H1 (cell line): ENCODE results near the gene SRR. TPM values are rescaled to one million over a fixed set of nuclear protein-coding genes. Genes with fewer than 3 reads are reported as not detected.

Source experiments
- CTCF ChIA-PET: fragments of 300-600 bp; sonication (Branson Sonifier 250); formaldehyde crosslinking; loops from one replicate; lab custom pipeline; 2021; ENCODE audit not compliant: partially characterized antibody; lab: Charles Lee
- POLR2A ChIA-PET: fragments of 300-600 bp; sonication (Branson Sonifier 250); formaldehyde crosslinking; loops from one replicate; lab custom pipeline; 2021; ENCODE audit warnings: inconsistent platforms; ENCODE audit not compliant: partially characterized antibody; lab: Charles Lee
- DNase-seq, 2 experiments: peaks; one replicate each; pipeline versions ENCODE4 v3.0.0 to v3.0.0-alpha.2; 2010 to 2022; ENCODE audit warnings: low spot score in 2 of 2, low read depth in 1 of 2, mixed read lengths in 1 of 2
- FAIRE-seq: peaks from 2 replicates; lab custom pipeline; 2011; peaks lifted over from hg19 to GRCh38; lab: Jason Lieb, UNC
- H2AFZ ChIP-seq: 2 replicates; pipeline ENCODE4 v1.8.1; 2012; ENCODE audit warnings: low read length, inconsistent platforms
- H2AK5ac ChIP-seq: 2 replicates; pipeline ENCODE4 v1.6.1; 2013; ENCODE audit warnings: low read depth, low read length
- H2BK120ac ChIP-seq: replicated peaks from 2 replicates; pipeline ENCODE3; 2013; ENCODE audit warnings: low read depth, low read length, inconsistent platforms
- H2BK12ac ChIP-seq: 2 replicates; pipeline ENCODE4 v1.6.1; 2013; ENCODE audit warnings: low read depth, low read length
- H2BK15ac ChIP-seq: 2 replicates; pipeline ENCODE4 v1.6.1; 2013; ENCODE audit warnings: low read length
- H2BK20ac ChIP-seq: 2 replicates; pipeline ENCODE4 v1.6.1; 2013; ENCODE audit warnings: low read length
- H2BK5ac ChIP-seq: 2 replicates; pipeline ENCODE4 v1.6.1; 2013; ENCODE audit warnings: low read depth, low read length
- H3K14ac ChIP-seq: 2 replicates; pipeline ENCODE4 v1.6.1; 2013; ENCODE audit warnings: inconsistent platforms; ENCODE audit not compliant: insufficient read length
- H3K18ac ChIP-seq: 2 replicates; pipeline ENCODE4 v1.6.1; 2013; ENCODE audit warnings: low read length; ENCODE audit errors: extremely low read depth
- H3K23ac ChIP-seq: 2 replicates; pipeline ENCODE4 v1.6.1; 2013; ENCODE audit warnings: inconsistent platforms; ENCODE audit not compliant: insufficient read length
- H3K23me2 ChIP-seq: 2 replicates; pipeline ENCODE4 v1.6.1; 2013; ENCODE audit warnings: low read depth, low read length
- H3K27ac ChIP-seq: 2 replicates; pipeline ENCODE4 v1.6.1; 2011; ENCODE audit warnings: low read depth, low read length, inconsistent platforms
- H3K27me3 ChIP-seq, 4 experiments: replicated peaks in 1 of 4; 1 replicate in 1 of 4; 2 replicates in 3 of 4; pipeline versions ENCODE4 v1.6.1 to v1.8.1; 2011 to 2013; ENCODE audit warnings: low read length in 3 of 4, mild to moderate bottlenecking in 3 of 4, inconsistent platforms in 2 of 4, mixed read lengths in 2 of 4, moderate library complexity in 1 of 4; ENCODE audit not compliant: control insufficient read depth in 3 of 4, insufficient read depth in 3 of 4; ENCODE audit errors: extremely low read depth in 1 of 4
- H3K36me3 ChIP-seq, 4 experiments: 2 replicates each; pipeline versions ENCODE4 v1.6.1 to v1.8.1; 2011 to 2013; ENCODE audit warnings: mild to moderate bottlenecking in 4 of 4, low read length in 3 of 4, moderate library complexity in 2 of 4, control low read depth in 1 of 4, inconsistent platforms in 1 of 4; ENCODE audit not compliant: insufficient read depth in 4 of 4, control insufficient read depth in 2 of 4
- H3K4ac ChIP-seq: replicated peaks from 2 replicates; pipeline ENCODE3; 2013; ENCODE audit warnings: low read length, low read depth, mixed read lengths, inconsistent platforms; ENCODE audit not compliant: insufficient read length
- H3K4me1 ChIP-seq, 4 experiments: replicated peaks in 1 of 4; 1 replicate in 1 of 4; 2 replicates in 3 of 4; pipeline versions ENCODE4 v1.6.1 to v1.8.1; 2011 to 2013; ENCODE audit warnings: low read length in 3 of 4, inconsistent platforms in 2 of 4, mixed read lengths in 1 of 4; ENCODE audit not compliant: insufficient read depth in 4 of 4, control insufficient read depth in 3 of 4
- H3K4me2 ChIP-seq, 2 experiments: 2 replicates each; pipeline versions ENCODE4 v1.6.1 to v1.8.1; 2011 to 2013; ENCODE audit warnings: low read depth in 2 of 2, low read length in 2 of 2, control low read depth in 1 of 2, inconsistent platforms in 1 of 2, mild to moderate bottlenecking in 1 of 2; ENCODE audit not compliant: insufficient read depth in 1 of 2
- H3K4me3 ChIP-seq, 4 experiments: fragments of 200-600, 300-600 bp in 1 of 4; sonication (generic), shearing (Covaris generic), sonication (Bioruptor Twin) in 1 of 4; 2 replicates each; pipeline versions ENCODE4 v1.5.1 to v1.8.1; 2011 to 2016; ENCODE audit warnings: low read length in 4 of 4, low read depth in 3 of 4, control low read depth in 2 of 4, inconsistent platforms in 2 of 4, mild to moderate bottlenecking in 2 of 4, mixed read lengths in 1 of 4, moderate library complexity in 1 of 4; ENCODE audit not compliant: insufficient read depth in 2 of 4; ENCODE audit errors: extremely low read depth in 1 of 4
- H3K56ac ChIP-seq: replicated peaks from 2 replicates; pipeline ENCODE3; 2013; ENCODE audit warnings: low read depth, mild to moderate bottlenecking, mixed read lengths, low read length, inconsistent platforms; ENCODE audit not compliant: insufficient read length
- H3K79me1 ChIP-seq: 2 replicates; pipeline ENCODE4 v1.6.1; 2013; ENCODE audit warnings: low read depth, low read length, control low read depth
- H3K79me2 ChIP-seq, 2 experiments: 2 replicates each; pipeline versions ENCODE4 v1.6.1 to v1.8.1; 2012 to 2013; ENCODE audit warnings: low read length in 2 of 2, mild to moderate bottlenecking in 2 of 2, inconsistent platforms in 1 of 2; ENCODE audit not compliant: insufficient read depth in 2 of 2, control insufficient read depth in 1 of 2
- H3K9ac ChIP-seq, 4 experiments: replicated peaks in 1 of 4; 1 replicate in 1 of 4; 2 replicates in 3 of 4; pipeline versions ENCODE4 v1.6.1 to v1.8.1; 2011 to 2013; ENCODE audit warnings: low read depth in 3 of 4, low read length in 3 of 4, control low read depth in 2 of 4, mild to moderate bottlenecking in 2 of 4, moderate library complexity in 2 of 4, inconsistent platforms in 1 of 4; ENCODE audit errors: extremely low read depth in 1 of 4
- H3K9me3 ChIP-seq, 2 experiments: 2 replicates each; pipeline versions ENCODE4 v1.6.1 to v1.8.1; 2012 to 2013; ENCODE audit warnings: mild to moderate bottlenecking in 2 of 2, moderate library complexity in 2 of 2, control low read depth in 1 of 2, inconsistent platforms in 1 of 2, low read depth in 1 of 2, low read length in 1 of 2, mixed read lengths in 1 of 2; ENCODE audit not compliant: insufficient read depth in 2 of 2
- H4K20me1 ChIP-seq, 2 experiments: replicated peaks in 1 of 2; 2 replicates each; pipeline versions ENCODE3 to v1.8.1; 2011 to 2013; ENCODE audit warnings: inconsistent platforms in 2 of 2, low read length in 2 of 2, mild to moderate bottlenecking in 1 of 2; ENCODE audit not compliant: insufficient read depth in 2 of 2, control insufficient read depth in 1 of 2
- H4K5ac ChIP-seq: 2 replicates; pipeline ENCODE4 v1.6.1; 2013; ENCODE audit warnings: low read length, low read depth, mixed read lengths, inconsistent platforms; ENCODE audit not compliant: insufficient read length
- H4K8ac ChIP-seq: 2 replicates; pipeline ENCODE4 v1.8.0; 2013; ENCODE audit warnings: mild to moderate bottlenecking, moderate library complexity, low read length, inconsistent platforms; ENCODE audit not compliant: insufficient read depth; ENCODE audit errors: extremely low read depth
- H4K91ac ChIP-seq: replicated peaks from 2 replicates; pipeline ENCODE3; 2013; ENCODE audit warnings: low read length, mixed read lengths, inconsistent platforms; ENCODE audit not compliant: insufficient read length
- GTF2F1 ChIP-seq: IDR thresholded peaks from 2 replicates; pipeline ENCODE4 v1.6.1; 2012; ENCODE audit warnings: low read depth, low read length, improper control_type of control experiment, borderline replicate concordance
- WGBS, 2 experiments: shearing (Covaris generic) in 1 of 2; methylation state at CpG; one replicate each; pipeline versions ENCODE4 v1.1.6 to v1.1.7; 2013 to 2015; ENCODE audit warnings: low lambda C conversion rate in 2 of 2, mixed read lengths in 2 of 2, inconsistent platforms in 1 of 2, low coverage in 1 of 2, missing lambda C conversion rate in 1 of 2; ENCODE audit not compliant: insufficient replicate concordance in 2 of 2, insufficient coverage in 1 of 2, insufficient read length in 1 of 2; ENCODE audit errors: extremely low coverage in 1 of 2, missing lambda C conversion rate in 1 of 2; 5-methylcytosine and 5-hydroxymethylcytosine counted together
- polyA plus RNA-seq, 7 experiments: library from polyadenylated mRNA; depleted of rRNA in 3 of 7; stranded (reverse) in 5 of 7; unstranded in 2 of 7; fragments of >200 nt in 5 of 7; fragments of 200-250 nt in 2 of 7; gene quantifications; 1 replicate in 5 of 7; 2 replicates in 1 of 7; 4 replicates in 1 of 7; pipeline versions ENCODE4 v1.2.1 to v1.2.3, GENCODE V29; 2011 to 2013; ENCODE audit warnings: missing spikeins in 2 of 7, mixed read lengths in 2 of 7
- total RNA-seq: library from RNA; stranded (reverse); fragmentation: NEBNext Ultra II Directional; extraction: Animal tissue kit (Norgen Biotek cat#: 25700); gene quantifications from 2 replicates; pipeline ENCODE4 v1.2.1, GENCODE V29; 2021

Gene SRR
- total and polyA plus RNA-seq, 2 of the 8 experiments (the other 6 are each of a cell fraction or from before 2014, with no cell fraction given): 3.6 to 4.5 TPM

DNA sequence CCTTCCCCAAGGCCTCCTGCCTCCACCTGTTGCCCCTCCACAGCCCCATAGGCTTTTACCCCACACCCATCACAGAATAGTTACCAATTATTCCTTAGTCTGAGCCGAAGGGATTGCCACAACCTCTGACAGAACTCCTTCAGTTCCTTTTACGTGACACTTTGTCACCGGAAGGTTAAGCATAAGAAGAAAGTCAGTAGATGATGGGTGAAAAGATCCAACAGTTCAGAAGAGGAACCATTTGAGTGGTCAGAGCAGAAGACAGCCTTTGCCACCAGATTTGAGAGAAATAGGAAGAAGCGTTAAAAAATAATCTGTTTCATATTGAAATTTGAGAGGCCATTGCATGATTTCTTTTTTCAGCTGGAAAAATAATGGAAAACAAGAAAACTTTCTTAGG lies 1.2 kb downstream of the SRR start:
- CTCF ChIA-PET: interaction anchor here (0.7 kb wide), 1 partner anchor 668 kb away, joined by 3 read pairs; no protein-coding TSS in a partner anchor
- Histone ChIP-seq H4K20me1 (peaks cover 0 to 3% of the 10 kb centered on the region in 2 experiments), H2BK15ac (no peak overlapping the region), H3K4me3 (no peak overlapping the region), H4K8ac (no peak overlapping the region), H3K23ac (no peak overlapping the region), H3K79me2 (peaks cover 0 to 10% of the 10 kb centered on the region in 2 experiments; a peak in 3 of 4 replicates), H3K27me3 (no peaks in the 10 kb centered on the region)
- no peak for TF ChIP-seq GTF2F1
- TF ChIP-seq, all 59 proteins: peak for 0
- Histone ChIP-seq H3K36me3 (peaks cover 0 to 9% (median 0%) of the 10 kb centered on the region in 4 experiments; a peak in 2 of 8 replicates), H4K5ac (no peak overlapping the region), H3K4me2 (no peak overlapping the region), H3K23me2 (peaks cover 3% of the 10 kb centered on the region), H3K14ac (no peak overlapping the region), H3K79me1 (no peaks in the 10 kb centered on the region; the same call in 1 of the 2 replicates), H2BK120ac (no peak overlapping the region), H3K4me1 (peaks cover 0 to 2% (median 0%) of the 10 kb centered on the region in 4 experiments; a peak in 2 of 7 replicates), H2AFZ (no peak overlapping the region), H3K27ac (no peak overlapping the region), H3K18ac (no peak overlapping the region), H2AK5ac (no peak overlapping the region), H4K91ac (no peak overlapping the region), H3K56ac (no peak overlapping the region), H3K4ac (no peak overlapping the region), H2BK5ac (no peak overlapping the region), H2BK12ac (no peak overlapping the region), H3K9ac (no peak overlapping the region), H2BK20ac (no peak overlapping the region), H3K9me3 (no peaks in the 10 kb centered on the region)
- POLR2A ChIA-PET: interaction anchor here (1.2 kb wide), 1 partner anchor 31 kb away, joined by 5 read pairs; the partner anchor contains the start of gene TSR1
- DNase-seq (no peak), FAIRE-seq (no peak)
- WGBS, 2 experiments: 97% methylated on average over 4 of the region's 4 CpGs; no CpG with 5 or more reads in 1 of the 2 experiments
